CD4-positive, alpha-beta T cell treated with Interferon gamma for 1 hour (primary cell): ENCODE measurements around the gene EIF4EBP3.

Experiments
- DNase-seq: peaks from one replicate; pipeline ENCODE4 v3.0.0-alpha.2; 2020

EIF4EBP3 gene

DNA sequence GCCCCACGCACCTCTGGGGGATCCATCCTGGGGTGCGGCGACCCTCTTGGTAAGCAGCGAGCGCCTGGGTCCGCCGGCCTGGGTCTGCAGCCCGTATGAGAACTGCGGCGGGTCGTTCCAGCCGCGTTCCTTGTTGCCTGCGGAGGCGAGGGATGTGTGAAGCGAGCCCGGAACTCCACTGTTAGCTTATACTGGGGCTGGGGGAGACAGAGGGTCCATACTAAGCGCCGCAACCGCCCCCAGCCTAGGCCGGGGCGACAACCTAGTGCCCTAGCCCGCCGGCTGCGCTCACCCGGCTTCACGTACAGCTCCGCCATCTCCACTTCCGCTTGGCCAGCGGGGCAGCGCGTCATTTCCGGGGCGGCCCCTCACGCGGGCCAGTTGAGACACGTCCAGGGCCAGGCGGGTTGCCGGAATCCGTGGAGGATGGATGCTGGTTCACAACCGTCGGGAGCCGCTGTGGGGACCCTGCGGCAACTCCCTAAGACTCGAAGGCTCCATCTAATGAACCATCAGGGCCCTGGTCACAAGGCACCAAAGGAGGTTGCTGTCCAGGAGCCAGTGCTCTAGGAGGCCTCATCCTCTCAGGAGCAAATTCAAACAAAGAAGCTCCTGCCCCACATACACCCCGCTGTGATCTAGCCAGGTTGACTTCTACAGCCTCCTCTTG lies 9.8 kb downstream of the EIF4EBP3 start, which contains the start of gene SRA1:
Gene SRA1, minus strand, starts transcription at position 338 of the 670 bp plus-strand sequence. Its CDS starts 21 bp downstream, at position 317.
- DNase-seq, result peak; percentile 88

DNA sequence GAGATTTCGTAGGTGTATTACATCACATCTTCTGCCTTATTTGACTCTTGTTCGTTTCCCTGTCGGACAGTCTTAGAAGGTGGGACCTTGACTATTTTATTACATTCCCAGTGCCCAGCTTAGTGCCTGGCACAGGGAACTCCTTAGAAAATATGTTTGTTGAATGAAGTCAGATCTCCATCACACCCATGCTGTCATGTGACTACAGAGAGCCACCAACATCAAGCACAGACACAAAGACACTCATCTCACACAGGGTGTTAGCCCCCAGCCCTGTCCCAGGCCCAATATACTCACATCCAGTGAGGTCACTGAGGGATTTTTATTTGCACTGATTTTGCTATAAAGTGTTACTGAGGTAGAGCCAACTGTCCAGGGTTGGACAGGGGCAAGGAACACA lies 10.5 kb downstream of the EIF4EBP3 start:
- DNase-seq, result no peak

DNA sequence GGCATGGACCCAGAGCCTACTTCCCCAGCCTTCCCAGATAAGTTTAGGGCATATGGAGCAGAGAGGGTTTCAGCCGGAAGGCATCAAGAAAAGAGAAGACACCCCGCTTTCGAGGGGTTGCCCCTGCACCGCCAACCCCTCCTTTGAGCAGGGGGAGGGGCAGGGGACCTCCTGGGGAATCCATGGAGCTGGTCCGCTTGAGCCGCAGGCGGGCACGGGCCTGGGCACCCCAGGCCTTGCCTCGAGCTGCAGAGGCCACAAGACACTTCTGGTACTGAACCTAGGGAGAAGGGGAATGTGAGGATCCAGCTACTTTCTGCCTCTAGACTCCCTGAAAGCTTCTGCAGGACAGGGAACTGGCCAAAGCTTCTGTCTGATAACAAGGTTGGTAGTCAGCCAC lies 11.1 kb downstream of the EIF4EBP3 start:
- no peak for DNase-seq

DNA sequence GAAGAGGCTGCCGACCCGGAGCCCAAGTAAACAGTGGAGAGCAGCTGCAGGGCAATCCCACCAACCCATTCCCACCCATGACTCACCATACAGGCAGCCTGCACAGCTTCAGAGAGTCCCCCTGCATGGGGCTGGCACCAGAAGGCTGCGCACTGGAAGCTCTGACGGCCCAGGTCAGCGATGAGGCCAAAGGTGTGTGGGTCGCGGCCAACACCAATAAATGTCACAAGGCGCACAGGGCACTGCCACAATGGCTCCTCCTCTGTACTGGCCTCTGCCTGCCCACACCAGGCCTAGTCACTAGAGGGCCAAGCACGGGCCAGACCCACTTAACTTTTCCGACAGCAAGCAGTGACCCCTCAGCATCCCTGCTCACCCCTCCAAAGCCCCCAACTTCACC lies 12.8 kb downstream of the EIF4EBP3 start:
- DNase-seq, result no peak

DNA sequence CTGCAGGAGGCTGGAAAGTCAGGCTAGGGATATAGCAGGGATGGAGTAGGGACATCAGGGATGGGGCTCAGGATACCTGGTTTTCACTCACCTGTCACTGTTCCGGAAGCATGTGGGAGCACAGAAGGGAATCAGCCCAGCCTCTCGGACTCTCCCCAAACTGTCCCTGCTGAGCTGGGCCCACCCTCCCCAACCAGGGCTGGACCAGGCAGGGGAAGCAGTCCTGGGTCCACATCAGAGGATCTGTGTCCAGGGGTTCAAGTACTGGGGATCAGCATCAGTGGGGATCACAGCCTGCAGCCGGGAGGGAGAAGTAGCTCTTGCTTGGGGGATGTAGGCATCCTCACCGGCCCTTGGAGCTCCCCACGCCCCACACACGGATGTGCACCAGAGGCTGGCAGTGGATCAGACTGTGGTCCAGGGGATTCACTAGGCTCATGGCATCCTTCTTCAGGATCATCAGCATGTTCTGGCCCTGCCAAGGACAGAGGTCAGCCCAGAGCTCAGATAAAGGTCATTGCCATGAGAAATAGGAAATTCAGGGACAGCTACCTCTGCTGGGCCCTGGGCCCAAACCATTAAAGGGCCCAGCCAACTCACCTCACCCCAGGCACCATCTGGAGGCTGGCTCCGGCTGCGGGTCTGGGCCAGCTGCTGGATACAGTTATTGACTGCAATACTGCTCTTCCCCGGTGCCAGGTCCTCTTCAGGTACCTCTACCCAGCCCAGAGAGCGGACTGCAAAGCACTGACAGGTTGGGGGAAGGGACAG lies 14.5 kb downstream of the EIF4EBP3 start:
- no peak for DNase-seq

DNA sequence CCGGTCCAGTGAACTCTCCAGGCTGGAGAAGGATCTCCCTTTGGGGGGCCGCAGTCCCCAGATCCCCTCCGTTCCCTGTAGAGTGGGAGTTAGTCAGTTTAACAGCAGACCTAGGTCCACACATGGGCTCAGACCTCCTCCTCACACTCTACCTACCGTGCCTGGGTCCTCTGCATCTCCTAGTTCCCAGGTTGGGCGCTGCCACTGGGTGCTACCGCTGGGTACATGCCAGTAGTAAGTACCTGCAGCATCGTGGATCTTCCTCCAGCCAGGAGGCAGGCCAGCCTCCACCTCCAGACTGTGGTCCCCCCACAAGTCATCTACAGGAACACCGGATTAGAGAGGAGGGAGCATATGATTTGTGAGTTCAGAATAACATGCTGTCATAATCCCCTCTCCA lies 16.1 kb downstream of the EIF4EBP3 start:
- no peak for DNase-seq

DNA sequence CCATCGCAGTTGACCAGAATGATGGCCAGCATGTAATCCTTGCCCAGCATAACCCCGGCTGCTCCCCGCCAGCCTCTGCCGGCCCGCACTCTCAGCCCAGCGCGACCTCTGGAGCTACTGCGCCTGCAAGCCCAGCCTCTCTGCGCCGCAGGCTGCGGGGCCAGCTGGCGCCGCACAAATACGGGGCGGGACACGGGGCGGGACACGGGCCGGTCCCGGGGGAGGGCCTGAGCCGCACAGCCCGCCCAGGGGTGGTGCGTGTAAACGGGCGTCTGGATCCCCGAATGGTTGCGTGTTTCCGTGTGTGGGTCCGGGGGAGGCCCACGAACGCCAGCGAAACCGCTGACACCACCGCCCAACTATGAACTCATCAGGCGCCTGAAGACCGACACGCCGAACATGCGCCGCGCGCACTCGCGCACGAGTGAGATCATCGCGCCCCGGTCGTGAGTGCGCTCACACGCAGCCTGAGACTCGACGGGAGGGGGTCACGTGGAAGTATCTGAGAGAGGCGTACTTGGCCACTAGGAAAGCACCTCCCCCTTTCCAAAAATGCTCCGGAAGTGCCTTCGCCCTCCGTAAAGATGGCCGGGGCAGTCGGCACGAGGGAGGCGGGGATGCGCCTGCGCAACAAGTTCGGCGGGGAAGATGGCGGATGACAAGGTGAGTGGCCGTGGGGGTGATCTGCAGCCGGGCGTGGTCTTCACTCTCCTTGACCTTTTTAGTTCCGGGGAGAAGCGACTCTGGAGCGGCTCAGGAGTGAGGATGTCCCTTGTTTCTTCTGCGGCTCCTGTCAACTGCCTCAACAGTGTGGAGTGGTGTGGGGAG lies 16.9 kb downstream of the EIF4EBP3 start, which contains the start of the genes APBB3 and SLC35A4:
Gene APBB3, minus strand, starts transcription at position 403 of the 828 bp plus-strand sequence. Its CDS starts 353 bp downstream, at position 50.
Gene SLC35A4, plus strand, starts transcription at position 633 of the 828 bp plus-strand sequence. CDS start 2,342 bp downstream, outside the sequence.
- peak; percentile 99 for DNase-seq

DNA sequence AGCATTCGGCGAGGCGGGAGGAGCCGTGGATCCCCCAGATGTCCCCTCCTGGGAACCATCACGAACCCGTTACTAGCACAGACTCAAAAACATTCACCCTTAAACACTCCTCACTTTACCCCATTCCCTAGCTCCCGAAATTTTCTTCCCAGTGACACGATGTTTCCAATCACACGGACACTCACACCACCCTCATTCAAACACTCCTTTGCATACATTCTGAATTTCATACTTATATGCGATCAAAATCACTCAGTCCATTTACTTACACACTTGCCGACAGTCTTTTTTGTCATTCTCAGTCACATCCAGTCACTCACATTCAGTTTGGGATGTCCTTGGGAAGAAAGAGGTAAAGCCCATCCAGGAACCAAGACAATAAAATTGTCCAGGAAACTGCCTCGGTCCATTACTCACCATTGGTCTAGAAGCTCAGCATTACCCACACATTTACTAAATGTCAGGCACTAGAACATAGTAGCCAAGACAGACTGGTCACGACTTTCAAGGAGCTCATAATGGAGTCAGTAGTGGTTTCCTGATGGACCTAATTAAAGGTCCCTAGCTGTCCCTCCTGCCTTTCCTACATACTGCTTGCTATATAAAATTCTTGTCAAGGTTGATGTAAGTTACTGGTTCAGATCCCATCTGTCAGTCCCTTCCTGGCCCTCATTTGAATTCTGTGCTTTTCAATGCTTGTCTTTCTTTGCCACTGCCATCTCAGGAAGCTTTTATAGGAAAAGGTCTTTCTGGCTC lies 17.7 kb downstream of the EIF4EBP3 start:
- no peak for DNase-seq

DNA sequence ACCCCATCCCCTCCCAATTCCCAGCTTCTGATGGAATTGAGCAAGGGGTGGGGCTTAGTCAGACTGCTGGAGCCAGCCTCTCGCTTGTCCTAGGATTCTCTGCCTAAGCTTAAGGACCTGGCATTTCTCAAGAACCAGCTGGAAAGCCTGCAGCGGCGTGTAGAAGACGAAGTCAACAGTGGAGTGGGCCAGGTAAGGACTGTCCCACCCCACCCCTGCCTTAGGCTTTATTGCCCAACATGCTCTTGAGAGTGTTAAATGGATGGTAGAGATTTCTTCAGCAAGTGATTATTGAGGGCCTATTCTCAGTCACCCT lies 18.3 kb downstream of the EIF4EBP3 start:
- no peak for DNase-seq

DNA sequence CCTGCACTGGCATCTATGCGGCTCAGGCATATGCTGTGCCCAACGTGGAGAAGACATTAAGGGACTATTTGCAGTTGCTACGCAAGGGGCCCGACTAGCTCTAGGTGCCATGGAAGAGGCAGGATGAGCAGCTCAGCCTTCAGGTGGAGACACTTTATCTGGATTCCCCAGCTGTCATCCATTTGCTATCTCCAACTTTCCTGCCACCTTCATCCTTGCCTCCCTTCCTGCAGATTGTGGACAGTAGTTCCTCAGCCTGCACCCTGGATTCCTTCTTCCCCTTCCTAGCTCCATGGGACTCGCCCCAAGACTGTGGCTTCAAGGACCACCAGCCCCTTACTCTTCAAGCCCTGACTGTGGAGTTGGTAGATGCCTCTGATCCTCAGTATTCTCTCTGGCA lies 19.2 kb downstream of the EIF4EBP3 start:
- DNase-seq, result no peak

DNA sequence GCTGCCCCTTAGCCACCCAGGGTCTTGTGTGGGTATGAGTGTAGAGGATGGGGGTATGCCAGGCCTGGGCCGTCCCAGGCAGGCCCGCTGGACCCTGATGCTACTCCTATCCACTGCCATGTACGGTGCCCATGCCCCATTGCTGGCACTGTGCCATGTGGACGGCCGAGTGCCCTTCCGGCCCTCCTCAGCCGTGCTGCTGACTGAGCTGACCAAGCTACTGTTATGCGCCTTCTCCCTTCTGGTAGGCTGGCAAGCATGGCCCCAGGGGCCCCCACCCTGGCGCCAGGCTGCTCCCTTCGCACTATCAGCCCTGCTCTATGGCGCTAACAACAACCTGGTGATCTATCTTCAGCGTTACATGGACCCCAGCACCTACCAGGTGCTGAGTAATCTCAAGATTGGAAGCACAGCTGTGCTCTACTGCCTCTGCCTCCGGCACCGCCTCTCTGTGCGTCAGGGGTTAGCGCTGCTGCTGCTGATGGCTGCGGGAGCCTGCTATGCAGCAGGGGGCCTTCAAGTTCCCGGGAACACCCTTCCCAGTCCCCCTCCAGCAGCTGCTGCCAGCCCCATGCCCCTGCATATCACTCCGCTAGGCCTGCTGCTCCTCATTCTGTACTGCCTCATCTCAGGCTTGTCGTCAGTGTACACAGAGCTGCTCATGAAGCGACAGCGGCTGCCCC lies 19.8 kb downstream of the EIF4EBP3 start:
- no peak for DNase-seq

DNA sequence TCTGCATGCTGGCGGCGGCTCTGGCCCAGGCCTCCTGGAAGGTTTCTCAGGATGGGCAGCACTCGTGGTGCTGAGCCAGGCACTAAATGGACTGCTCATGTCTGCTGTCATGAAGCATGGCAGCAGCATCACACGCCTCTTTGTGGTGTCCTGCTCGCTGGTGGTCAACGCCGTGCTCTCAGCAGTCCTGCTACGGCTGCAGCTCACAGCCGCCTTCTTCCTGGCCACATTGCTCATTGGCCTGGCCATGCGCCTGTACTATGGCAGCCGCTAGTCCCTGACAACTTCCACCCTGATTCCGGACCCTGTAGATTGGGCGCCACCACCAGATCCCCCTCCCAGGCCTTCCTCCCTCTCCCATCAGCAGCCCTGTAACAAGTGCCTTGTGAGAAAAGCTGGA lies 20.4 kb downstream of the EIF4EBP3 start:
- DNase-seq, result no peak

DNA sequence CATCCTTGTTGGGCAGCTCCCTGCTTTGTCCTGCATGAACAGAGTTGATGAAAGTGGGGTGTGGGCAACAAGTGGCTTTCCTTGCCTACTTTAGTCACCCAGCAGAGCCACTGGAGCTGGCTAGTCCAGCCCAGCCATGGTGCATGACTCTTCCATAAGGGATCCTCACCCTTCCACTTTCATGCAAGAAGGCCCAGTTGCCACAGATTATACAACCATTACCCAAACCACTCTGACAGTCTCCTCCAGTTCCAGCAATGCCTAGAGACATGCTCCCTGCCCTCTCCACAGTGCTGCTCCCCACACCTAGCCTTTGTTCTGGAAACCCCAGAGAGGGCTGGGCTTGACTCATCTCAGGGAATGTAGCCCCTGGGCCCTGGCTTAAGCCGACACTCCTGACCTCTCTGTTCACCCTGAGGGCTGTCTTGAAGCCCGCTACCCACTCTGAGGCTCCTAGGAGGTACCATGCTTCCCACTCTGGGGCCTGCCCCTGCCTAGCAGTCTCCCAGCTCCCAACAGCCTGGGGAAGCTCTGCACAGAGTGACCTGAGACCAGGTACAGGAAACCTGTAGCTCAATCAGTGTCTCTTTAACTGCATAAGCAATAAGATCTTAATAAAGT lies 21.1 kb downstream of the EIF4EBP3 start:
- no peak for DNase-seq

DNA sequence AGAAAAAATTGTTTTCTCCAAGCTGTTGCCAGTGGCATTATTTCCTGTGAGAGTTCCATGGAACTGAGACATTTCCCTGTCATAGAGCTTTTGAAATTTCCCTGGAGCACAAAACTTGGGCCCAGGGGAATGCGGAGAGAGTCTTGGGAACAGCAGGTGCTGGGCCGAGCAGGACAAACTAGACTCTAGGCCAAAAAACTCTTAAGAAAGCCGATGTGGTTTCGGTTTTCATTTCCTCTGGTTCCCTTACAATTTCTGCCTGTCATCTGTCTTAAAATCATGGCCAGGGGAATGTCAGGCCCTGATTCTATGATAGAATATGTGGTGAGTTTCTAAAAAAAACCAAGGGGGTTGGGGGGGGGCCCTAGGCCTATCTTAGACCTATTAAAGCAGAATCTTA lies 21.7 kb downstream of the EIF4EBP3 start:
- no peak for DNase-seq

DNA sequence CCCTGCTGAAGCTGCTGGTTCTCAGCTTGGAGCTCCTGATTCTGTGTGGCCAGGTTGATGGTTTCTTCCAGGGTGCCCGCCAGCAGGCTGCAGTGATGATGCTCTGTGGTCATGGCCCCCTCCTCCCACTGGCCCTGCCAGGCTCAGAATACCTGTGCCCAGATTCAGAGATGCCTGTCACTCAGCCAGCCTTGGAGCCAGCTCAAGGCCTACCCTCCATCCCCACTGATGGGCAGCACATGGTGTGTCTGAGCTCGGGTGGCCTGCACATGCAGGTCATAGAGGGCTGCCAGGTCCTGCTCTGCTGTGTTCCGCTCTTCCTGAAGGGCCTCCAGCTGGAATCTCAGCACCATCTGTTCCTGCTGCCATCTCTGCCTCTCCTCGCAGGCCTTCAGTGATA lies 22.6 kb downstream of the EIF4EBP3 start:
- DNase-seq, result no peak

DNA sequence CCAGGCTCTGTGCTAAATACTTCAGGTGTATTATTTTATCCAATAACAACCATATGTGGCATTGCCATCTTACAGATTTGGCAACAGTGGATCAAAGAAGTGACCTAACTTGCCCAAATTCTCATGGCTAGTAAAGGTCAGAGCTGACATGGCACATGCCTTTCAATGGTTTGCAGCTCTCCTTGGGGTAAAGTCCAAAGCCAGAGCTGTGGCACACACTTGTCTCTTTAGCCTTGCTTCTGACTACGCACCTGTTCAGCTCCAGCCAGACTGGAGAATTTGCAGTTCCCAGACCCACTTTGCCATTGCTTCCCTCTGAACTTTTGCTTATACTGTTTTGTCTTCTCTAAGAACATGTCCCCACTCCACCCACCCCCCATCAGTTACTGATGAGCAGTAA lies 23.0 kb downstream of the EIF4EBP3 start:
- DNase-seq, result no peak

DNA sequence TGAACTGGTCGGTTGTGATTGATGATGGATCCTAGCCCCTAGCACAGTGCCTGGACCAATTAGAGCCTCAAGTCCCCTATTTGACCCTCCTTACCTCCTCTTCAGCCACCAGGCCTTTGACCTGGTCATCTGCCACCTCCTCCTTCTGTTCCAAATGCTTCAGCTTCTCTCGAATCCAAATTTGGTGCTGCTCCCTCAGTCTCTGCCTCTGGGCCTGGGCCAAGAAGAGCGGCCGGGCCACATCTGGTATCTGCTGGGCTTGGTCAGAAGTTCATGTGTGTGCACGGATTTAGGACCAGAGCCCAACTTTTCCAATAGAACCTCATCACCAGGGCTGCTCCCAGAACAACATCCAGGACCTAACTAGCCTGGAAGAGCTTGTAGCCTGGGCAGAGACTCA lies 23.6 kb downstream of the EIF4EBP3 start:
- DNase-seq, result no peak

DNA sequence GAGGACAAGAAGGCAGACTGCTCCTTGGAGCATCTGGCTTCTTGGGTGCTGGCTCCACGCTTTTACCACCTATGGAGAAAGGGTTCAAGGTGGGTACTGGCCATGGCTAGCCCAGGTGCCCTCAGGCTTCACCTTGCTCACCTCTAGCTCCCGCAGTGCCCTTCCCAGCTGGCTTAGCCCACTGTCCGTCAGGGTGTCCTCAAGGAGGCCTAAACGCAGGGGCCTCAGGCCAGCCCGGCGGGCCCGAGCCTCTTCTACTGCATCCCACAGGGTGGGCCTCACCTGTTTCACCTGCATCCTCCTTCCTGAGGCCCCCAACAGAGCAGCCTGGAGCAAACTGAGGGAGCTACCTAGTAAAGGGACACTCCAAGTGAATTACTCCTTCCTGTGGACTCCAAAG lies 26.2 kb downstream of the EIF4EBP3 start:
- no peak for DNase-seq

DNA sequence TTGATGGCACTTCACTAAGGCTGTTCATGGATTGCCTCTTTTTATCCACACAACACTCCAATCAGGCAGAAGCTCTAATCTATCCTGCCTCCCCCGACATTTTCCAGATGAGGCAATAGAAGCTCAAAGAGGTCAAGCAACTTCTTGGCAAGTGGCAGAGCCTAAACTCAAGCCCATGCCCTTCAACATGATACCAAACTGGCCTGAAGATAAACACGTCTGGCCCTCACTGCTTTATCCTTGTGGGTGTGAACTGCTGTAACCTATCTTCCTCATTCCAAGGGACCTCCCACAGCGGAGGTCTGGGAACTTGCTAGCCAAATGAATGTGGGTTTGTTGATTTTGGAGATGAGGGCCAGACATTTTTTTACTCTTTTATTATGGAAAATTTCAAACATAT lies 26.7 kb downstream of the EIF4EBP3 start:
- no peak for DNase-seq

DNA sequence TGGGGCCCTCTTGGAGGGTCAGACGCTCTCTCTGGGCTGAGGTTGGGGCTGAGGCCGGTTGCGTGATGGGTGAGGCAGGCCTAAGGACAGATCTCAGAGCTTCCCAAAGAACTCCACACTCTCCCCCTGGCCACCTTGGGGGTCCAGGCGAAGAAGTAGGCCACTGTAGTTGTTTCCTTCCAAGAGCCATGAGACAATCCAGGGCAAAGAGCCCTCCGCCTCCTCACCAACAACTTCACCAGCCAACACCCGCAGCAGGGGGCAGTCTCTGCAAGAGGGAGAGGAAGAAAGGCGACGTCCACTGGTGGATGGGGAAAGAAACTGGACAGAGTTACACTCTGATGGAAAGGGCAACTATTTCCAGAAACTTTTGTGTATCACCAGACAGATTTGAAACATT lies 27.8 kb downstream of the EIF4EBP3 start:
- peak; percentile 56 for DNase-seq

DNA sequence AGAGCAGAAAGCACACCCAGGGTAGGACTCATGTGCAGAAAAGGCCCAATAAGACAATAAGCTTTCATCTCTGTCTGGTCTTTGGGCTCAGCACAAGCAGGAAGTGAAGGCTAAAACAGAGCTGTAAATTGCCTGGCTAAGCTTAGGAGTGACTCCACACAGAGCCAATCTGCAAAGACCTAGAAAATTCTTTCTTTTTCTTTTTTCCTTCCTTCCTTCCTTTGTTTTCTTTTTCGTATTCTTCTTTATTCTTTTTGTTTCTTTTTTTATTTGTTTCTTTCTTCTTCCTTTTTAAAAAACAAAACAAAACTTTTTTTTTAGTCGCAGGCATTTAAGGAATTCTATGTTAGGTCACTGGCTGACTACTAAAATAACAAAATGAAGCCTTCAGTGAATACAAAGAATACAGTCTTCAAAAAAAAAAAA lies 29.3 kb downstream of the EIF4EBP3 start:
- DNase-seq, result no peak
